ACC112 (cell line): ENCODE measurements around the gene MTHFD1.

ENCODE experiments used
- H2AFZ ChIP-seq: fragments of 200-600 bp; sonication (generic); one replicate; pipeline ENCODE4 v1.6.0; 2017; ENCODE audit warnings: antibody characterized with exemption, low read length; ENCODE audit not compliant: unreplicated experiment
- H3K27ac ChIP-seq: fragments of 200-600 bp; sonication (generic); 2 replicates; pipeline ENCODE4 v1.5.1; 2014; ENCODE audit warnings: low read depth, mild to moderate bottlenecking, antibody characterized with exemption, low read length, moderate library complexity
- H3K27me3 ChIP-seq: fragments of 200-600 bp; sonication (generic); 2 replicates; pipeline ENCODE4 v1.6.1; 2014; ENCODE audit warnings: mild to moderate bottlenecking, antibody characterized with exemption, low read length, moderate library complexity, mixed read lengths; ENCODE audit not compliant: insufficient read depth
- H3K36me3 ChIP-seq: fragments of 200-600 bp; sonication (generic); 2 replicates; pipeline ENCODE4 v1.6.1; 2016; ENCODE audit warnings: mild to moderate bottlenecking, antibody characterized with exemption, low read length, moderate library complexity, mixed read lengths; ENCODE audit not compliant: insufficient read depth
- H3K4me1 ChIP-seq: fragments of 200-600 bp; sonication (generic); one replicate; pipeline ENCODE4 v1.6.1; 2016; ENCODE audit warnings: low read length, mixed read lengths; ENCODE audit not compliant: insufficient read depth, unreplicated experiment, control insufficient read depth
- H3K4me3 ChIP-seq: fragments of 200-600 bp; sonication (generic); 2 replicates; pipeline ENCODE4 v1.5.1; 2014; ENCODE audit warnings: mild to moderate bottlenecking, low read depth, low read length
- H3K79me2 ChIP-seq: fragments of 200-600 bp; sonication (generic); one replicate; pipeline ENCODE4 v1.6.0; 2016; ENCODE audit warnings: low read length; ENCODE audit not compliant: control insufficient read depth, unreplicated experiment, insufficient read depth

The MTHFD1 gene

GRCh38 chr14:64467101-64467500, 78.9 kb downstream of the MTHFD1 start:
- Histone ChIP-seq H3K36me3 (no peaks in the 10 kb centered on the region), H3K79me2 (no peaks in the 10 kb centered on the region), H2AFZ (no peak overlapping the region), H3K27ac (no peak overlapping the region), H3K27me3 (no peaks in the 10 kb centered on the region), H3K4me3 (no peak overlapping the region), H3K4me1 (peaks cover 6% of the 10 kb centered on the region)

GRCh38 chr14:64467566-64467965, 79.4 kb downstream of the MTHFD1 start:
- H3K79me2 ChIP-seq: no peaks in the 10 kb centered on the region
- no peaks in the 10 kb centered on the region for H3K36me3 ChIP-seq
- H3K27ac ChIP-seq: no peak overlapping the region
- peaks cover 6% of the 10 kb centered on the region for H3K4me1 ChIP-seq
- no peak overlapping the region for H2AFZ ChIP-seq
- H3K4me3 ChIP-seq: no peak overlapping the region
- no peaks in the 10 kb centered on the region for H3K27me3 ChIP-seq

DNA sequence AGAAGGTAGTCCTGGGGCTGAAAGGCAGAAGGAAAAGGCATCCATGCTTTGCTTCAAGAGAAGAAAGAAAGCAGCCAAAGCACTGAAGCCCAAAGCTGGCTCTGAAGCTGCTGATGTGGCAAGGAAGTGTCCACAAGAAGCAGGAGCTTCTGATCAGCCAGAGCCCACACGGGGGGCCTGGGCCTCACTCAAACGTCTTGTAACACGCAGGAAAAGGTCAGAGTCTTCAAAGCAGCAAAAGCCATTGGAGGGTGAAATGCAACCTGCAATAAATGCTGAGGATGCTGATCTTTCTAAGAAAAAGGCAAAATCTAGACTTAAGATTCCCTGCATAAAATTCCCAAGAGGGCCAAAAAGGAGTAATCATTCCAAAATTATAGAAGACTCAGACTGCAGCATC, 80.3 kb downstream of the MTHFD1 start:
- no peak overlapping the region for H2AFZ ChIP-seq
- H3K4me1 ChIP-seq: peaks cover 6% of the 10 kb centered on the region
- H3K27ac ChIP-seq: no peak overlapping the region
- no peaks in the 10 kb centered on the region for H3K27me3 ChIP-seq
- H3K36me3 ChIP-seq: no peaks in the 10 kb centered on the region
- no peak overlapping the region for H3K4me3 ChIP-seq
- H3K79me2 ChIP-seq: no peaks in the 10 kb centered on the region

GRCh38 chr14:64474041-64474440, 85.9 kb downstream of the MTHFD1 start:
- Histone ChIP-seq H2AFZ (no peak overlapping the region), H3K27ac (no peak overlapping the region), H3K4me3 (no peak overlapping the region), H3K79me2 (no peaks in the 10 kb centered on the region), H3K4me1 (no peaks in the 10 kb centered on the region), H3K27me3 (no peaks in the 10 kb centered on the region), H3K36me3 (no peaks in the 10 kb centered on the region)

DNA sequence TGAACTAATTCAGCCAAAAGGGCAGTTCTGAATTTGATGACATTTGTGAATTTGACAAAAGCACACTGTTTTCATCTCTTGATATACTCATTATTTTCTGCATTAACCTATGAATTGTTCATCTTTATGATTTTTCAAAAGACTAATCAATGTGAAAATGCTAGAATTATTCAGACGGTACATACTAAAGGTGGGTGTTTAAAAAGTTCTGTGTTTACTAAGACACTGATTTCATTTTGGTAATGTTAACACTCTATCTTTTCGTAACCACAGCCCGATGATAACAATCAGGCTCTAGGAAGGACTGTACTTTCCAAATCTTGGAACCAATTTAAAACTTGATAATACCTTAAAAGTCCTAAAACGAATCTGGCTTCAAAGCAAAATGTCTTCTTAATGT, 86.5 kb downstream of the MTHFD1 start:
- Histone ChIP-seq H3K27ac (no peak overlapping the region), H3K27me3 (no peaks in the 10 kb centered on the region), H3K4me1 (no peaks in the 10 kb centered on the region), H3K36me3 (no peaks in the 10 kb centered on the region), H3K4me3 (no peak overlapping the region), H2AFZ (no peak overlapping the region), H3K79me2 (no peaks in the 10 kb centered on the region)

- H3K27ac ChIP-seq: no peak overlapping the region
- no peaks in the 10 kb centered on the region for H3K36me3 ChIP-seq
- H3K79me2 ChIP-seq: no peaks in the 10 kb centered on the region
- H3K4me3 ChIP-seq: no peak overlapping the region
- no peak overlapping the region for H2AFZ ChIP-seq
- H3K27me3 ChIP-seq: no peaks in the 10 kb centered on the region
- H3K4me1 ChIP-seq: no peaks in the 10 kb centered on the region
Measured at GRCh38 chr14:64475585-64476273, 87.6 kb downstream of the MTHFD1 start.

DNA sequence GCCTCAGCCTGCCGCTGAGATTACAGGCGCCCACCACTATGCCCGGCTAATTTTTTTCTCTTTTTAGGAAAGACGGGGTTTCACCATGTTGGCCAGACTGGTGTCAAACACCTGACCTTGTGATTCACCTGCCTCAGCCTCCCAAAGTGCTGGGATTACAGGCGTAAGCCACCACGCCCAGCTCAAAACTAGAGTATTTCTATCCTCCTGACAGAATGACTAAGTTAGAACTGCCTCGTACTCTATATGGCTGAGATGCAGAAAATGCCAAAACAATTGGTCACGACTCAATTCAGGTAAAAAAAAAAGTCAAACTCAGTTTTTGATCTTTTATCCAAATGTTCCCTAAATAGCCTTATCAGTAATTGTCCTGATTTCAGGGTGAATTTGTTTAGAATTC, 88.3 kb downstream of the MTHFD1 start:
- Histone ChIP-seq H3K4me1 (no peaks in the 10 kb centered on the region), H3K36me3 (no peaks in the 10 kb centered on the region), H3K27ac (no peak overlapping the region), H2AFZ (no peak overlapping the region), H3K27me3 (no peaks in the 10 kb centered on the region), H3K79me2 (no peaks in the 10 kb centered on the region), H3K4me3 (no peak overlapping the region)

DNA sequence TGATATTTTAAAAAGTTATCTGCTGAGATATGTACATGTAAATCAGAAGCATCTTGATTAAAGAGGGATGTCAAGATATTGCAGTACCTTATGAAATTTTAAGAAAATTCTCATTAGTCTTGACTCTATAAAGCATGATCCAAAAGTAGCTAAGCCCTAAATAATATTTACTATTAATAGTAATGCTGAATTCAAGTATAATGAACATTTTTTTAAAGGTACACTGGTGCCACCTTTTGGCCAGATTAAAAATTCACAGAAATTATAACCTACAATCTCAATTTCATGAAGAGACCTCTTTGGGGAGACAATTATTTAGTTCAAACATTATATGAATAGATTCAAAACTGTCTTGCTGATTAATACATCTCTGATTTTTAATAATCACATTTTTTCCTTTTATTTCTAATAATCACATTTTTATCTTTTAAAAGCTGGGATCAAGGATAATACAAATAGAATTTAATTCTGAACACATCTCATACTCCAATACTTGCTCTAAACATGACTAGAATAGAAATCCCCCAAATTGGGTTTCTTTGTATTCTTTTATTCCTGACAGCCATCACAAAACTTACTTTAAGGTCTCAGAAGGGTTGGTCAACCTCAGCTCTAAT, 90.6 kb downstream of the MTHFD1 start:
- H3K4me3 ChIP-seq: no peak overlapping the region
- no peak overlapping the region for H2AFZ ChIP-seq
- no peaks in the 10 kb centered on the region for H3K27me3 ChIP-seq
- no peaks in the 10 kb centered on the region for H3K4me1 ChIP-seq
- no peaks in the 10 kb centered on the region for H3K36me3 ChIP-seq
- H3K27ac ChIP-seq: no peak overlapping the region
- H3K79me2 ChIP-seq: no peaks in the 10 kb centered on the region

DNA sequence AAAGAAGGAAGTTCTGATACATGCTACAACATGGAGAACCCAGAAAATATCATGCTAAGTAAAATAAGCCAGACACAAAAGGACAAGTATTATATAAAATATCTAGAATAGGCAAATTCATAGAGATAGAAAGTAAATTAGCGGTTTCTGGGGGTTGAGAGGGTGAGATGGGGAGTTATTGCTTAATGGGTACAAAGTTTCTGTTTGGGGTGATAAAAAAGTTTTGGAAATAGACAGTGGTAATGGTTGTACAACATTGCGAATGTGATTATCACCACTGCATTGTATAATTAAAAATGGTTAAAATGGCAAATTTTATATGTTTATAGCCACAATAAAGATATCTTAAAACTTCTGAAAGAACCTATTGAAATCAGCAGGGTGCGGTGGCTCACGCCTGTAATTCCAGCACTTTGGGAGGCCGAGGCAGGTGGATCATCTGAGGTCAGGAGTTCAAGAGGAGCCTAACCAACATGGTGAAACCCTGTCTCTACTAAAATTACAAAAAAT, 100.5 kb downstream of the MTHFD1 start:
- Histone ChIP-seq H3K27ac (no peak overlapping the region), H2AFZ (no peak overlapping the region), H3K4me1 (no peaks in the 10 kb centered on the region), H3K79me2 (peaks cover 11% of the 10 kb centered on the region), H3K36me3 (peaks cover 39% of the 10 kb centered on the region), H3K4me3 (no peak overlapping the region), H3K27me3 (no peaks in the 10 kb centered on the region)

- Histone ChIP-seq H3K79me2 (peaks cover 15% of the 10 kb centered on the region), H3K36me3 (peaks cover 30% of the 10 kb centered on the region)
Measured at GRCh38 chr14:64491637-64492036, 103.5 kb downstream of the MTHFD1 start.

GRCh38 chr14:64493455-64493854, 105.3 kb downstream of the MTHFD1 start:
- H3K79me2 ChIP-seq: peaks cover 21% of the 10 kb centered on the region
- H2AFZ ChIP-seq: no peak overlapping the region
- no peaks in the 10 kb centered on the region for H3K27me3 ChIP-seq
- H3K27ac ChIP-seq: no peak overlapping the region
- no peak overlapping the region for H3K4me3 ChIP-seq
- no peaks in the 10 kb centered on the region for H3K4me1 ChIP-seq
- H3K36me3 ChIP-seq: peaks cover 16% of the 10 kb centered on the region; the same call in 1 of the 2 replicates

More at GRCh38 chr14:64491637-64492036, 103.5 kb downstream of the MTHFD1 start:
- Histone ChIP-seq H3K4me3 (no peak overlapping the region), H3K27me3 (no peaks in the 10 kb centered on the region), H3K4me1 (no peaks in the 10 kb centered on the region), H3K27ac (no peak overlapping the region), H2AFZ (no peak overlapping the region)
